GM12878 (cell line): ENCODE results near the gene ZSCAN26. TPM values are rescaled to one million over a fixed set of nuclear protein-coding genes. Genes with fewer than 3 reads are reported as not detected.

Experiments
- ATAC-seq: fragments of 200-7000 bp; cut with Tn5 transposase; 3 replicates; pipeline ENCODE4 v1.9.1; 2020; ENCODE audit warnings: mild to moderate bottlenecking, moderate library complexity
- BruUV-seq: library from RNA; stranded (reverse); fragments of 400-500 nt; replicated peaks from 2 replicates; lab custom pipeline; 2021; lab: Mats Ljungman, UMichigan
- CTCF ChIA-PET: fragments of 300-600 bp; sonication (Branson Sonifier 250); formaldehyde crosslinking; extraction: SDS; loops from one replicate; lab custom pipeline; 2021; ENCODE audit warnings: inconsistent platforms; lab: Yijun Ruan, JAX
- POLR2A ChIA-PET: fragments of 350-600 bp; formaldehyde crosslinking; extraction: SDS; loops from one replicate; lab custom pipeline; 2021; ENCODE audit warnings: inconsistent platforms; lab: Charles Lee
- RAD21 ChIA-PET: fragments of 300-600 bp; sonication (Branson Sonifier 250); formaldehyde crosslinking; loops from one replicate; lab custom pipeline; 2023; ENCODE audit warnings: antibody characterized with exemption; ENCODE audit not compliant: unreplicated experiment; lab: Charles Lee
- SMC1A ChIA-PET: fragments of 300-600 bp; sonication (Branson Sonifier 250); formaldehyde crosslinking; loops from one replicate; lab custom pipeline; 2023; ENCODE audit not compliant: unreplicated experiment, uncharacterized antibody; lab: Charles Lee
- DNase-seq: peaks from one replicate; pipeline ENCODE4 v3.0.0-alpha.2; 2011; ENCODE audit warnings: low read depth, low spot score
- FAIRE-seq: peaks from 3 replicates; lab custom pipeline; 2011; peaks lifted over from hg19 to GRCh38; lab: Jason Lieb, UNC
- H2AFZ ChIP-seq: 2 replicates; pipeline ENCODE4 v1.6.0; 2011; ENCODE audit warnings: low read depth, low read length, control low read depth; ENCODE audit not compliant: control insufficient read depth
- H3K27ac ChIP-seq: 2 replicates; pipeline ENCODE4 v1.5.1; 2011; ENCODE audit warnings: control low read depth; ENCODE audit not compliant: control insufficient read depth, insufficient read depth
- H3K27me3 ChIP-seq, 2 experiments: replicated peaks in 1 of 2; 2 replicates each; pipeline versions ENCODE4 v1.6.0 to v1.6.1; 2011; ENCODE audit warnings: low read length in 1 of 2; ENCODE audit not compliant: control insufficient read depth in 2 of 2, insufficient read depth in 2 of 2
- H3K36me3 ChIP-seq, 2 experiments: 2 replicates each; pipeline ENCODE4 v1.5.1; 2011; ENCODE audit warnings: low read length in 1 of 2; ENCODE audit not compliant: control insufficient read depth in 2 of 2, insufficient read depth in 2 of 2
- H3K4me1 ChIP-seq: 2 replicates; pipeline ENCODE4 v1.6.1; 2011; ENCODE audit warnings: mild to moderate bottlenecking, low read length, moderate library complexity, mixed read lengths; ENCODE audit not compliant: control insufficient read depth, insufficient read depth
- H3K4me2 ChIP-seq: 2 replicates; pipeline ENCODE4 v1.6.0; 2011; ENCODE audit warnings: control low read depth; ENCODE audit not compliant: control insufficient read depth, insufficient read depth
- H3K4me3 ChIP-seq: fragments of 200-600 bp; sonication (generic); 2 replicates; pipeline ENCODE4 v1.5.1; 2016
- H3K79me2 ChIP-seq: 2 replicates; pipeline ENCODE4 v1.6.0; 2011; ENCODE audit warnings: low read length; ENCODE audit not compliant: control insufficient read depth, insufficient read depth
- H3K9ac ChIP-seq: 2 replicates; pipeline ENCODE4 v1.8.0; 2011; ENCODE audit warnings: low read length, control low read depth, mixed read lengths; ENCODE audit not compliant: control insufficient read depth, insufficient read depth
- H3K9me3 ChIP-seq: replicated peaks from 3 replicates; pipeline ENCODE4 v1.5.1; 2011; ENCODE audit warnings: mild to moderate bottlenecking, low read length; ENCODE audit not compliant: control insufficient read depth, insufficient read depth
- H4K20me1 ChIP-seq: 2 replicates; pipeline ENCODE4 v1.6.0; 2011; ENCODE audit not compliant: control insufficient read depth, insufficient read depth
- ASH2L ChIP-seq: fragments of 300-600, 200-600 bp; sonication (generic); IDR thresholded peaks from 2 replicates; pipeline ENCODE4 v1.6.1; 2017; ENCODE audit warnings: low read depth, mild to moderate bottlenecking, borderline replicate concordance
- BCLAF1 ChIP-seq: fragments of 450-650 bp; IDR thresholded peaks from 2 replicates; pipeline ENCODE4 v1.6.1; 2017; ENCODE audit warnings: antibody characterized with exemption, mild to moderate bottlenecking, moderate library complexity
- CHD4 ChIP-seq: fragments of 200-600 bp; sonication (generic); IDR thresholded peaks from 2 replicates; pipeline ENCODE4 v1.6.1; 2016; ENCODE audit warnings: mild to moderate bottlenecking
- CTCF ChIP-seq, 3 experiments: IDR thresholded peaks in 2 of 3; conservative IDR thresholded peaks in 1 of 3; 2 replicates each; pipeline ENCODE4 v1.5.1; 2011; ENCODE audit warnings: low read depth in 3 of 3, low read length in 3 of 3, mild to moderate bottlenecking in 3 of 3, control low read depth in 2 of 3, moderate library complexity in 2 of 3, inconsistent platforms in 1 of 3, mixed read lengths in 1 of 3; ENCODE audit not compliant: control insufficient read depth in 2 of 3, insufficient read depth in 1 of 3; ENCODE audit errors: extremely low read depth in 1 of 3
- EP300 ChIP-seq, 2 experiments: fragments of 150-350 bp in 1 of 2; IDR thresholded peaks; 2 replicates each; pipeline ENCODE4 v1.6.1; 2011 to 2012; ENCODE audit warnings: low read depth in 2 of 2, low read length in 2 of 2, borderline replicate concordance in 1 of 2, improper control_type of control experiment in 1 of 2, inconsistent platforms in 1 of 2; ENCODE audit not compliant: control insufficient read depth in 1 of 2
- FOXM1 ChIP-seq: IDR thresholded peaks from 2 replicates; pipeline ENCODE4 v1.6.1; 2012; ENCODE audit warnings: low read depth, mild to moderate bottlenecking, inconsistent platforms, low read length, moderate library complexity
- IKZF1 ChIP-seq: fragments of 450-650 bp; conservative IDR thresholded peaks from 2 replicates; pipeline ENCODE4 v1.6.1; 2017; ENCODE audit warnings: antibody characterized with exemption, mild to moderate bottlenecking
- IRF4 ChIP-seq: IDR thresholded peaks from 2 replicates; pipeline ENCODE4 v1.6.1; 2011; ENCODE audit warnings: low read depth, low read length
- MYC ChIP-seq: IDR thresholded peaks from 2 replicates; pipeline ENCODE4 v1.6.1; 2011; ENCODE audit warnings: mild to moderate bottlenecking, low read length, moderate library complexity, inconsistent platforms; ENCODE audit not compliant: insufficient read depth, insufficient replicate concordance, insufficient read length, severe bottlenecking
- RAD51 ChIP-seq: fragments of 450-650 bp; IDR thresholded peaks from 2 replicates; pipeline ENCODE4 v1.6.1; 2016; ENCODE audit warnings: moderate library complexity, mild to moderate bottlenecking, inconsistent platforms
- ZNF24 ChIP-seq: fragments of 450-650 bp; IDR thresholded peaks from 2 replicates; pipeline ENCODE4 v1.6.1; 2017; ENCODE audit warnings: antibody characterized with exemption, mild to moderate bottlenecking
- WGBS: methylation state at CpG from one replicate; pipeline ENCODE4 v1.1.6; 2016; ENCODE audit warnings: low lambda C conversion rate; ENCODE audit not compliant: insufficient replicate concordance, insufficient coverage; ENCODE audit errors: missing lambda C conversion rate; 5-methylcytosine and 5-hydroxymethylcytosine counted together
- in situ Hi-C: fragments of 300-500 bp; cut with MboI; formaldehyde crosslinking; loops from 9 replicates; pipeline ENCODE4 v1.14.3; 2018; ENCODE audit warnings: mixed read lengths
- intact Hi-C: fragments of 100-400 bp; cut with micrococcal nuclease; formaldehyde crosslinking; loops from one replicate; pipeline ENCODE4 v1.14.2; 2022; ENCODE audit not compliant: unreplicated experiment
- polyA plus RNA-seq, 11 experiments: library from polyadenylated mRNA; depleted of rRNA in 4 of 11; unstranded in 6 of 11; stranded (reverse) in 5 of 11; fragments of >200 nt; fragmentation: Nextera tagmentation in 4 of 11; fragmentation: Illumina TruSeq in 1 of 11; extraction: Ambion mirVana in 4 of 11; extraction: Trizol in 1 of 11; gene quantifications; 1 replicate in 1 of 11; 2 replicates in 10 of 11; pipeline versions ENCODE4 v1.2.1 to v1.2.3, GENCODE V29; 2011 to 2016; ENCODE audit warnings: inconsistent platforms in 2 of 11, missing spikeins in 2 of 11, low read depth in 1 of 11
- total RNA-seq, 4 experiments: library from RNA; depleted of rRNA in 3 of 4; stranded (reverse); fragments of >200 nt in 3 of 4; fragmentation: Illumina TruSeq in 1 of 4; extraction: Trizol in 1 of 4; gene quantifications; 2 replicates each; pipeline versions ENCODE4 v1.2.1 to v1.2.3, GENCODE V29; 2013 to 2021
- TF ChIP-seq, protein P1 (sequence below): fragments of 450-650 bp; IDR thresholded peaks from 2 replicates; pipeline ENCODE4 v1.6.1; 2016; ENCODE audit warnings: mild to moderate bottlenecking

Gene ZSCAN26
- total and polyA plus RNA-seq, 10 of the 15 experiments (the other 5 are each of a cell fraction or from before 2014, with no cell fraction given) = 4.5 to 13.3 (median 6.5) TPM

- no peak for TF ChIP-seq CTCF (IDR thresholded peaks at IDR 0.05 in 2 of 3, conservative IDR thresholded peaks at IDR 0.05 in 1 of 3; ENCODE audit: control insufficient read depth in 2 of 3, extremely low read depth in 1 of 3, insufficient read depth in 1 of 3, low read depth in 3 of 3, low read length in 3 of 3)
- TF ChIP-seq IKZF1 = no peak
- 0 out of 2 replicates have a peak, but pooled peaks have one; percentile 5 for TF ChIP-seq RAD51
- TF ChIP-seq FOXM1 = no peak
Measured at GRCh38 chr6:28224131-28225055, 42.5 kb upstream of the ZSCAN26 start (continued).

DNA sequence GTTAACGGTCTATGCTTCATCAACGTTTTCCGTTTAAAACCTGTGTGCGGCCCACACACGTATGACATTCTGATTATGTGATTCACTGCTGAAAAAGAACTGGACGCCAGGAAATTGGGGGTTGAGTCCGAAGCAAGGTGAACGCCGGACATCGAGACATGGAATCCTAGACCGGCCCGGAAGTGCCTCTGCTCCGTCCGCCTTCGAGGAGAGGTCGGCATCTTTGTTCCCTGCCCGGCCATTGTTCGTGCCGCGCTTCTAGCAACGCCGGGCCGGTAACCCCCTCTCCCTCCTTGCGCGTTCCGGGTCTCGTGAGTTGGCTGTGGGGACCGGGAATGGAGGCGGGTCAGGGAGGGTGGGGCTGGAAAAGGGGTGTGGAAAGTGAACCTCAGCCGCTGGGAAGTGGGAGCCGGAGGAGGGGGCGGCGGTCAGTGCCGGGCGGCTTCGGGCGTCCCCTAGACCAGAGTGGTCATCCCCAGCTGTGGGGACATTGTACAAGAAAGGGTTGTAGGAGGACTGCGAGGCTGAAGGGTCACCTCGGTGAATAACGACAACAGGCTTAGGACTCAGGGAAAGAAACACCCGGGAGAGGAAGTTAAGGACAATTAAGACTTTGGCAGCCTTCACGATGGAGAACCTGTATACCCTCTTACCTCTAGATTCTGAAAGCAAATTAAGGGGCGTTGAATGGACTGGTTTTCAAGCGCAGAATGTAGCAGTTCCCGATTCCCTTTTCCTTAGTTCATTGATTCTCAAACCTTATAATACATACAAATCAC, 41.7 kb upstream of the ZSCAN26 start, which contains the start of gene ZSCAN9:
Gene ZSCAN9 (plus strand): TSS at position 220 of the 779 bp plus-strand sequence. CDS start 1,810 bp downstream, outside the sequence.
- CTCF ChIA-PET = no interaction called here
- Histone ChIP-seq H3K27ac (peak within 1 kb of the TSS; percentile 73), H3K4me3 (peak within 1 kb of the TSS; percentile 89)
- TF ChIP-seq CHD4 = no peak
- no peak for TF ChIP-seq BCLAF1
- TF ChIP-seq ZNF24 = peak; percentile 75; the same call in 1 of the 2 replicates
- TF ChIP-seq, protein P1, sequence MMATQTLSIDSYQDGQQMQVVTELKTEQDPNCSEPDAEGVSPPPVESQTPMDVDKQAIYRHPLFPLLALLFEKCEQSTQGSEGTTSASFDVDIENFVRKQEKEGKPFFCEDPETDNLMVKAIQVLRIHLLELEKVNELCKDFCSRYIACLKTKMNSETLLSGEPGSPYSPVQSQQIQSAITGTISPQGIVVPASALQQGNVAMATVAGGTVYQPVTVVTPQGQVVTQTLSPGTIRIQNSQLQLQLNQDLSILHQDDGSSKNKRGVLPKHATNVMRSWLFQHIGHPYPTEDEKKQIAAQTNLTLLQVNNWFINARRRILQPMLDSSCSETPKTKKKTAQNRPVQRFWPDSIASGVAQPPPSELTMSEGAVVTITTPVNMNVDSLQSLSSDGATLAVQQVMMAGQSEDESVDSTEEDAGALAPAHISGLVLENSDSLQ = 0 out of 2 replicates have a peak, but pooled peaks have one; percentile 15
- peak; percentile 15 to 35; a peak in 1 of 4 replicates for TF ChIP-seq EP300 (IDR thresholded peaks at IDR 0.05; ENCODE audit: borderline replicate concordance in 1 of 2, control insufficient read depth in 1 of 2, low read depth in 2 of 2, low read length in 2 of 2)
- TF ChIP-seq IRF4 = peak; percentile 77
- TF ChIP-seq MYC = no peak
- TF ChIP-seq ASH2L = no peak; the same call in 1 of the 2 replicates

More for the DNA sequence above, 41.7 kb upstream of the ZSCAN26 start, which contains the start of gene ZSCAN9:
- H3K36me3 ChIP-seq = peaks cover 0 to 4% of the 10 kb centered on the region in 2 experiments; a peak in 2 of 4 replicates
- H3K9me3 ChIP-seq = no peaks in the 10 kb centered on the region; the same call in 2 of the 3 replicates
- in situ Hi-C loops = no loop called here
- ATAC-seq (peak; percentile 98), DNase-seq (peak; percentile 44), FAIRE-seq (peak; percentile 81)
- POLR2A ChIA-PET = no interaction called here
- intact Hi-C loops = loop anchor here (1.0 to 5.0 kb wide), 3 partner anchors 27 to 127 kb away; partner anchors contain the start of genes ZKSCAN4 and ZKSCAN8
- under 1% methylated on average over 43 of the region's 45 CpGs for WGBS
- peak within 1 kb of the TSS; percentile 87 for H3K4me2 ChIP-seq
- peak within 1 kb of the TSS; percentile 84 for H3K9ac ChIP-seq
- H2AFZ ChIP-seq = peak within 1 kb of the TSS; percentile 88
- TSS peak; percentile 76 for BruUV-seq
- H3K27me3 ChIP-seq = no peaks in the 10 kb centered on the region
- no peaks in the 10 kb centered on the region for H3K4me1 ChIP-seq
- H4K20me1 ChIP-seq = no peaks in the 10 kb centered on the region
- H3K79me2 ChIP-seq = peaks cover 15% of the 10 kb centered on the region
- RAD21 ChIA-PET = no interaction called here
- SMC1A ChIA-PET = interaction anchor here (3.4 kb wide), 1 partner anchor 42 kb away, joined by 17 read pairs; the partner anchor contains the start of gene ZSCAN26
